Amygdala (tissue), 56 donors: Measurements from ENCODE around the gene SH2D2A.

ENCODE experiments used
- DNase-seq, 56 donors: peaks; one replicate each; lab custom pipeline; 2025; lab: John Stamatoyannopoulos, UW

SH2D2A gene

GRCh38 chr1:156848461-156849150 is 32.0 kb upstream of the SH2D2A start:
- DNase-seq: peak in 1 of 56 donors; percentile 6

GRCh38 chr1:156847591-156848460 is 31.2 kb upstream of the SH2D2A start:
- no peak for DNase-seq

- DNase-seq: no peak
Measured at GRCh38 chr1:156846643-156847042, 30.0 kb upstream of the SH2D2A start.

- DNase-seq: no peak
Measured at GRCh38 chr1:156845953-156846545, 29.4 kb upstream of the SH2D2A start.

- DNase-seq: no peak
Measured at GRCh38 chr1:156845055-156845952, 28.7 kb upstream of the SH2D2A start.

- DNase-seq: no peak
Measured at GRCh38 chr1:156844638-156845037, 28.0 kb upstream of the SH2D2A start.

- DNase-seq: no peak
Measured at GRCh38 chr1:156844102-156844501, 27.5 kb upstream of the SH2D2A start.

GRCh38 chr1:156842618-156843300 is 26.1 kb upstream of the SH2D2A start:
- DNase-seq: no peak

- DNase-seq: no peak
Measured at GRCh38 chr1:156841295-156841855, 24.7 kb upstream of the SH2D2A start.

- no peak for DNase-seq
Measured at GRCh38 chr1:156840898-156841279, 24.2 kb upstream of the SH2D2A start.

- DNase-seq: no peak
Measured at GRCh38 chr1:156840186-156840897, 23.7 kb upstream of the SH2D2A start.

- DNase-seq: no peak
Measured at GRCh38 chr1:156839426-156840109, 22.9 kb upstream of the SH2D2A start.

GRCh38 chr1:156838972-156839371 is 22.3 kb upstream of the SH2D2A start:
- DNase-seq: peak in 6 of 56 donors; percentile 5 to 29 (median 12)

GRCh38 chr1:156836892-156837291 is 20.2 kb upstream of the SH2D2A start:
- DNase-seq: no peak

- no peak for DNase-seq
Measured at GRCh38 chr1:156836041-156836654, 19.5 kb upstream of the SH2D2A start.

- no peak for DNase-seq
Measured at GRCh38 chr1:156834322-156834721, 17.7 kb upstream of the SH2D2A start.

- no peak for DNase-seq
Measured at GRCh38 chr1:156833603-156834002, 17.0 kb upstream of the SH2D2A start.

- no peak for DNase-seq
Measured at GRCh38 chr1:156832434-156832833, 15.8 kb upstream of the SH2D2A start.
